ENCODE data around the gene C2orf92. TPM values are rescaled to one million over a fixed set of nuclear protein-coding genes. Genes with fewer than 3 reads are reported as not detected.

C2orf92 gene
- total RNA-seq, 1 donor from 2014 or later: 15.1 TPM

- peaks cover 40% of the 10 kb centered on the region for H3K36me3 Mint-ChIP-seq (ENCODE audit: low read depth, unreplicated experiment)
- peaks cover 19% of the 10 kb centered on the region for H3K4me1 Mint-ChIP-seq (ENCODE audit: unreplicated experiment)
- peaks cover 2% of the 10 kb centered on the region for H3K27me3 Mint-ChIP-seq (ENCODE audit: unreplicated experiment)
- no peak for DNase-seq (ENCODE audit: low spot score)
- H3K4me3 Mint-ChIP-seq (ENCODE audit: unreplicated experiment): no peak overlapping the region
- no peak for TF ChIP-seq CTCF (IDR thresholded peaks at IDR 0.05; ENCODE audit: unreplicated experiment)
- H3K9me3 Mint-ChIP-seq (ENCODE audit: unreplicated experiment): no peaks in the 10 kb centered on the region
- H3K27ac Mint-ChIP-seq (ENCODE audit: unreplicated experiment): no peak overlapping the region
These were observed 60.7 kb downstream of the C2orf92 start for GRCh38 chr2:97730245-97730644.

- H3K27ac Mint-ChIP-seq (ENCODE audit: unreplicated experiment): no peak overlapping the region
- DNase-seq (ENCODE audit: low spot score): no peak
- peaks cover 8% of the 10 kb centered on the region for H3K4me1 Mint-ChIP-seq (ENCODE audit: unreplicated experiment)
- no peaks in the 10 kb centered on the region for H3K9me3 Mint-ChIP-seq (ENCODE audit: unreplicated experiment)
- no peak for TF ChIP-seq CTCF (IDR thresholded peaks at IDR 0.05; ENCODE audit: unreplicated experiment)
- no peak overlapping the region for H3K4me3 Mint-ChIP-seq (ENCODE audit: unreplicated experiment)
- H3K27me3 Mint-ChIP-seq (ENCODE audit: unreplicated experiment): peaks cover 5% of the 10 kb centered on the region
- H3K36me3 Mint-ChIP-seq (ENCODE audit: low read depth, unreplicated experiment): peaks cover 38% of the 10 kb centered on the region
These were observed 61.9 kb downstream of the C2orf92 start for GRCh38 chr2:97731274-97732020.

GRCh38 chr2:97732436-97733340, 63.2 kb downstream of the C2orf92 start:
- Mint-ChIP-seq H3K9me3 (ENCODE audit: unreplicated experiment) (no peaks in the 10 kb centered on the region), H3K27me3 (ENCODE audit: unreplicated experiment) (peaks cover 9% of the 10 kb centered on the region), H3K4me3 (ENCODE audit: unreplicated experiment) (no peak overlapping the region), H3K27ac (ENCODE audit: unreplicated experiment) (no peak overlapping the region), H3K4me1 (ENCODE audit: unreplicated experiment) (peaks cover under 1% of the 10 kb centered on the region), H3K36me3 (ENCODE audit: low read depth, unreplicated experiment) (peaks cover 31% of the 10 kb centered on the region)
- DNase-seq (ENCODE audit: low spot score): no peak
- TF ChIP-seq CTCF (IDR thresholded peaks at IDR 0.05; ENCODE audit: unreplicated experiment): no peak

GRCh38 chr2:97733341-97734035, 64.0 kb downstream of the C2orf92 start:
- Mint-ChIP-seq H3K27ac (ENCODE audit: unreplicated experiment) (no peak overlapping the region), H3K9me3 (ENCODE audit: unreplicated experiment) (no peaks in the 10 kb centered on the region), H3K4me3 (ENCODE audit: unreplicated experiment) (no peak overlapping the region), H3K4me1 (ENCODE audit: unreplicated experiment) (no peaks in the 10 kb centered on the region), H3K36me3 (ENCODE audit: low read depth, unreplicated experiment) (peaks cover 28% of the 10 kb centered on the region), H3K27me3 (ENCODE audit: unreplicated experiment) (peaks cover 12% of the 10 kb centered on the region)
- TF ChIP-seq CTCF (IDR thresholded peaks at IDR 0.05; ENCODE audit: unreplicated experiment): no peak
- DNase-seq (ENCODE audit: low spot score): no peak
